GM20431 (cell line): Measurements from ENCODE around the gene CCDC191.

Experiments
- in situ Hi-C: fragments of 300-500 bp; cut with MseI, MboI; formaldehyde crosslinking; loops from one replicate; pipeline ENCODE4 v1.15.0; 2020; ENCODE audit warnings: low sequenced_read_pairs; ENCODE audit not compliant: unreplicated experiment

Gene CCDC191

GRCh38 chr3:114060906-114061655, 4.8 kb upstream of the CCDC191 start:
- in situ Hi-C loops: no loop called here

- in situ Hi-C loops: no loop called here
Measured at GRCh38 chr3:114058646-114059045, 2.3 kb upstream of the CCDC191 start.

GRCh38 chr3:114057011-114057347, 653 bp upstream of the CCDC191 start:
- in situ Hi-C loops: no loop called here

- in situ Hi-C loops: no loop called here
Measured at GRCh38 chr3:114052216-114052615, 4.1 kb downstream of the CCDC191 start.

- in situ Hi-C loops: no loop called here
Measured at GRCh38 chr3:114043205-114043604, 13.1 kb downstream of the CCDC191 start.

- in situ Hi-C loops: no loop called here
Measured at GRCh38 chr3:114035896-114036295, 20.4 kb downstream of the CCDC191 start.

GRCh38 chr3:114034787-114035545, 21.4 kb downstream of the CCDC191 start:
- in situ Hi-C loops: no loop called here

GRCh38 chr3:114034211-114034610, 22.1 kb downstream of the CCDC191 start:
- in situ Hi-C loops: no loop called here

- in situ Hi-C loops: no loop called here
Measured at GRCh38 chr3:114033721-114034120, 22.6 kb downstream of the CCDC191 start.

GRCh38 chr3:114026331-114026730, 30.0 kb downstream of the CCDC191 start:
- in situ Hi-C loops: no loop called here

- in situ Hi-C loops: no loop called here
Measured at GRCh38 chr3:114025451-114025850, 30.9 kb downstream of the CCDC191 start.

GRCh38 chr3:114022145-114022802, 34.1 kb downstream of the CCDC191 start:
- in situ Hi-C loops: no loop called here

GRCh38 chr3:114020907-114021306, 35.4 kb downstream of the CCDC191 start:
- in situ Hi-C loops: no loop called here

- in situ Hi-C loops: no loop called here
Measured at GRCh38 chr3:114019486-114019885, 36.8 kb downstream of the CCDC191 start.

GRCh38 chr3:114014211-114014610, 42.1 kb downstream of the CCDC191 start:
- in situ Hi-C loops: no loop called here

- in situ Hi-C loops: no loop called here
Measured at GRCh38 chr3:114011059-114011797, 45.1 kb downstream of the CCDC191 start.

GRCh38 chr3:114005481-114005880, 50.8 kb downstream of the CCDC191 start:
- in situ Hi-C loops: no loop called here

- in situ Hi-C loops: no loop called here
Measured at GRCh38 chr3:113985541-113985940, 70.8 kb downstream of the CCDC191 start.

- in situ Hi-C loops: no loop called here
Measured at GRCh38 chr3:113983544-113983943, 72.8 kb downstream of the CCDC191 start.

- in situ Hi-C loops: no loop called here
Measured at GRCh38 chr3:113981803-113982202, 74.5 kb downstream of the CCDC191 start.
